Measurements from ENCODE around the gene ATP5MK. TPM values are rescaled to one million over a fixed set of nuclear protein-coding genes. Genes with fewer than 3 reads are reported as not detected.

ATP5MK gene
- total RNA-seq, 1 donor from 2014 or later, result 208 TPM

- peaks cover 56% of the 10 kb centered on the region for H3K36me3 Mint-ChIP-seq
- H3K27me3 Mint-ChIP-seq (ENCODE audit: low read depth), result no peaks in the 10 kb centered on the region
- H3K4me3 Mint-ChIP-seq, result no peak overlapping the region
- H3K27ac Mint-ChIP-seq, result no peak overlapping the region
- H3K9me3 Mint-ChIP-seq, result no peaks in the 10 kb centered on the region
- no peak for TF ChIP-seq CTCF (IDR thresholded peaks at IDR 0.05; ENCODE audit: unreplicated experiment)
- H3K4me1 Mint-ChIP-seq, result no peaks in the 10 kb centered on the region
- DNase-seq (ENCODE audit: low spot score in 2 of 2, unreplicated experiment in 2 of 2), result no peak
These were observed 45.3 kb upstream of the ATP5MK start for GRCh38 chr10:103441611-103442010.

- Mint-ChIP-seq H3K4me1 (no peaks in the 10 kb centered on the region), H3K9me3 (no peaks in the 10 kb centered on the region), H3K27me3 (ENCODE audit: low read depth) (no peaks in the 10 kb centered on the region), H3K4me3 (no peak overlapping the region), H3K36me3 (peaks cover 57% of the 10 kb centered on the region), H3K27ac (no peak overlapping the region)
- no peak for TF ChIP-seq CTCF (IDR thresholded peaks at IDR 0.05; ENCODE audit: unreplicated experiment)
- DNase-seq (ENCODE audit: low spot score in 2 of 2, unreplicated experiment in 2 of 2), result no peak
These were observed 44.9 kb upstream of the ATP5MK start for GRCh38 chr10:103441206-103441605.

- no peak for TF ChIP-seq CTCF (IDR thresholded peaks at IDR 0.05; ENCODE audit: unreplicated experiment)
- no peak overlapping the region for H3K4me3 Mint-ChIP-seq
- H3K9me3 Mint-ChIP-seq, result no peaks in the 10 kb centered on the region
- H3K36me3 Mint-ChIP-seq, result peaks cover 56% of the 10 kb centered on the region
- DNase-seq (ENCODE audit: low spot score in 2 of 2, unreplicated experiment in 2 of 2), result no peak
- no peak overlapping the region for H3K27ac Mint-ChIP-seq
- H3K27me3 Mint-ChIP-seq (ENCODE audit: low read depth), result no peaks in the 10 kb centered on the region
- H3K4me1 Mint-ChIP-seq, result no peaks in the 10 kb centered on the region
These were observed 44.1 kb upstream of the ATP5MK start for GRCh38 chr10:103440416-103440815.

- Mint-ChIP-seq H3K9me3 (no peaks in the 10 kb centered on the region), H3K4me3 (no peak overlapping the region), H3K36me3 (peaks cover 52% of the 10 kb centered on the region), H3K27me3 (ENCODE audit: low read depth) (no peaks in the 10 kb centered on the region), H3K27ac (no peak overlapping the region), H3K4me1 (no peaks in the 10 kb centered on the region)
- no peak for TF ChIP-seq CTCF (IDR thresholded peaks at IDR 0.05; ENCODE audit: unreplicated experiment)
- DNase-seq (ENCODE audit: low spot score in 2 of 2, unreplicated experiment in 2 of 2), result no peak
These were observed 43.5 kb upstream of the ATP5MK start for GRCh38 chr10:103439776-103440175.

DNA sequence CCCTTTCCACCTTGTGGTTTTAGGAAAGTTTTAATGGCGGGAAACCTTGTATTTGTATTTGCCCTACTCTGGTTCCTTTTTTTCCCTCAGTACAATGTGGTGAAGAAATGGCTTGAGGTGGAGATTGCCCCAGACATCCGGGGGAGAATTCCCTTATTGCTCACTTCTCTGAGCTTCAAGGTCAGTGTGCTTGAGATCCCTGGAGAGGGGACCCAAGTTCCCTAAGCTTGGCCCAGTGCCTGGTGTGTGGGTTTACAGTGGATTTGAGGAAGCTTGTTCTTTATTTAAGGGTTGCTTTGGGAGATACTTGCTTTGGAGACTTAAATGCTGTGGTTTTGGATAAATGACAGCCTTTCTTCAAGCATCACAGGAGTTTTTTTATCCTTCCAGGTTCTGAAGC, 37.6 kb upstream of the ATP5MK start:
- H3K4me3 Mint-ChIP-seq, result no peak overlapping the region
- H3K27ac Mint-ChIP-seq, result no peak overlapping the region

More for the DNA sequence above, 37.6 kb upstream of the ATP5MK start:
- H3K36me3 Mint-ChIP-seq, result peaks cover 48% of the 10 kb centered on the region
- H3K4me1 Mint-ChIP-seq, result no peaks in the 10 kb centered on the region
- TF ChIP-seq CTCF (IDR thresholded peaks at IDR 0.05; ENCODE audit: unreplicated experiment), result no peak
- no peaks in the 10 kb centered on the region for H3K9me3 Mint-ChIP-seq
- DNase-seq (ENCODE audit: low spot score in 2 of 2, unreplicated experiment in 2 of 2), result no peak
- no peaks in the 10 kb centered on the region for H3K27me3 Mint-ChIP-seq (ENCODE audit: low read depth)
